Fibroblast of peridontal ligament (primary cell): ENCODE measurements around the gene DEFB121.

ENCODE experiments used
- DNase-seq: peaks from one replicate; pipeline ENCODE4 v3.0.0-alpha.2; 2010; ENCODE audit errors: extremely low read depth

DEFB121 gene

DNA sequence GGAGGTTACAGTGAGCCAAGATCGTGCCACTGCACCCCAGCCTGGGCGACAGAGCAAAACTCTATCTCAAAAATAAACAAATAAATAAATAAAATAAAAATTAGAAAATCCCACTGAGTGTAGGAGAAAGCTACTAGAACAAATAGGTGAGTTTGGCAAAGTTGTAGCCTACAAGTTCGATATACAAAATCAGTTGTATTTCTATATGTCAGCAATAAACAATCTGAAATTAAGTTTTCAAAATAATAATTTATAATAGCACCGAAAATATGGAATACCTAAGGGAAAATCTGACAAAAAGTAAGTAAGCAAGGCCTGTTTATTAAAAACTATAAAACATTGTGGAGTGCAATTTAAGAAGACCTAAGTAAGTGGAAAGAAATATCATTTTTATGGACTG is 42.7 kb downstream of the DEFB121 start:
- DNase-seq, result no peak

DNA sequence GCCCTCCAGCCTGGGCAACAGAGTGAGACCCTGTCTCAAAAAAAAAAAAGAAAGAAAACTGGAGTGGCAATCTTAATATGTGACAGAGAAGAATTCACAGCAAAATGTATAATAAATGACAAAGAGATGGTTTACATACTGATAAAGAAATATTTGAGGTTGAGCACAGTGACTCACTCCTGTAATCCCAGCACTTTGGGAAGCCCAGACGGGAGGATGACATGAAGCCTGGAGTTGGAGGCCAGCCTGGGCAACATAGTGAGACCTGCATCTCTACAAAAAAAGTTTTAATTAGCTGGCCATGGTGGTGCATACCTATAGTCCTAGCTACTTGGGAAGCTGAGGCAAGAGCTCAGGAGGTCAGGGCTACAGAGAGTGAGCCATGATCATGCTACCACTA is 50.0 kb downstream of the DEFB121 start:
- DNase-seq, result no peak
